Measurements from ENCODE around the gene ADRA1B.

The ADRA1B gene

GRCh38 chr5:159899067-159900049, 16.9 kb upstream of the ADRA1B start:
- H3K4me3 ChIP-seq (ENCODE audit: control insufficient read depth, low read depth, low read length), result no peak overlapping the region
- DNase-seq (ENCODE audit: low read depth), result peak; percentile 62
- TF ChIP-seq, protein P1, sequence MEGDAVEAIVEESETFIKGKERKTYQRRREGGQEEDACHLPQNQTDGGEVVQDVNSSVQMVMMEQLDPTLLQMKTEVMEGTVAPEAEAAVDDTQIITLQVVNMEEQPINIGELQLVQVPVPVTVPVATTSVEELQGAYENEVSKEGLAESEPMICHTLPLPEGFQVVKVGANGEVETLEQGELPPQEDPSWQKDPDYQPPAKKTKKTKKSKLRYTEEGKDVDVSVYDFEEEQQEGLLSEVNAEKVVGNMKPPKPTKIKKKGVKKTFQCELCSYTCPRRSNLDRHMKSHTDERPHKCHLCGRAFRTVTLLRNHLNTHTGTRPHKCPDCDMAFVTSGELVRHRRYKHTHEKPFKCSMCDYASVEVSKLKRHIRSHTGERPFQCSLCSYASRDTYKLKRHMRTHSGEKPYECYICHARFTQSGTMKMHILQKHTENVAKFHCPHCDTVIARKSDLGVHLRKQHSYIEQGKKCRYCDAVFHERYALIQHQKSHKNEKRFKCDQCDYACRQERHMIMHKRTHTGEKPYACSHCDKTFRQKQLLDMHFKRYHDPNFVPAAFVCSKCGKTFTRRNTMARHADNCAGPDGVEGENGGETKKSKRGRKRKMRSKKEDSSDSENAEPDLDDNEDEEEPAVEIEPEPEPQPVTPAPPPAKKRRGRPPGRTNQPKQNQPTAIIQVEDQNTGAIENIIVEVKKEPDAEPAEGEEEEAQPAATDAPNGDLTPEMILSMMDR (IDR thresholded peaks at IDR 0.05; ENCODE audit: control insufficient read depth, insufficient read depth, low read depth, low read length, missing control alignments), result no peak

GRCh38 chr5:159901308-159901707, 15.0 kb upstream of the ADRA1B start:
- no peak overlapping the region for H3K4me3 ChIP-seq (ENCODE audit: control insufficient read depth, low read depth, low read length)
- no peak for DNase-seq (ENCODE audit: low read depth)
- TF ChIP-seq, protein P1 (IDR thresholded peaks at IDR 0.05; ENCODE audit: control insufficient read depth, insufficient read depth, low read depth, low read length, missing control alignments), result no peak

- TF ChIP-seq, protein P1 (IDR thresholded peaks at IDR 0.05; ENCODE audit: control insufficient read depth, insufficient read depth, low read depth, low read length, missing control alignments), result no peak
- no peak overlapping the region for H3K4me3 ChIP-seq (ENCODE audit: control insufficient read depth, low read depth, low read length)
- no peak for DNase-seq (ENCODE audit: low read depth)
Measured at GRCh38 chr5:159901772-159902171, 14.5 kb upstream of the ADRA1B start.

GRCh38 chr5:159902444-159903121, 13.7 kb upstream of the ADRA1B start:
- TF ChIP-seq, protein P1 (IDR thresholded peaks at IDR 0.05; ENCODE audit: control insufficient read depth, insufficient read depth, low read depth, low read length, missing control alignments), result no peak
- no peak for DNase-seq (ENCODE audit: low read depth)
- H3K4me3 ChIP-seq (ENCODE audit: control insufficient read depth, low read depth, low read length), result no peak overlapping the region

GRCh38 chr5:159903131-159903530, 13.2 kb upstream of the ADRA1B start:
- no peak for DNase-seq (ENCODE audit: low read depth)
- H3K4me3 ChIP-seq (ENCODE audit: control insufficient read depth, low read depth, low read length), result no peak overlapping the region
- TF ChIP-seq, protein P1 (IDR thresholded peaks at IDR 0.05; ENCODE audit: control insufficient read depth, insufficient read depth, low read depth, low read length, missing control alignments), result no peak

- TF ChIP-seq, protein P1 (IDR thresholded peaks at IDR 0.05; ENCODE audit: control insufficient read depth, insufficient read depth, low read depth, low read length, missing control alignments), result no peak
- H3K4me3 ChIP-seq (ENCODE audit: control insufficient read depth, low read depth, low read length), result no peak overlapping the region
- DNase-seq (ENCODE audit: low read depth), result no peak
Measured at GRCh38 chr5:159904874-159905273, 11.4 kb upstream of the ADRA1B start.
